Activated naive CD4-positive, alpha-beta T cell treated with anti-CD3 and anti-CD28 coated beads, Interleukin-2, amount 50 U/mL, for 24 hours (primary cell): Measurements from ENCODE around the gene FHIT.
A peak's percentile ranks its signal among the peaks of the same experiment; 100 is the strongest.

Experiments used
- H3K27ac Mint-ChIP-seq: one replicate; pipeline ENCODE4 v1.8.0; 2021; ENCODE audit warnings: mild to moderate bottlenecking, mixed read lengths
- H3K27me3 Mint-ChIP-seq: one replicate; pipeline ENCODE4 v1.8.0; 2021; ENCODE audit warnings: mixed read lengths
- H3K36me3 Mint-ChIP-seq: one replicate; pipeline ENCODE4 v1.8.0; 2021; ENCODE audit warnings: mixed read lengths
- H3K4me1 Mint-ChIP-seq: one replicate; pipeline ENCODE4 v1.8.0; 2021; ENCODE audit warnings: mixed read lengths
- H3K4me3 Mint-ChIP-seq: one replicate; pipeline ENCODE4 v1.8.0; 2021; ENCODE audit warnings: mild to moderate bottlenecking, mixed read lengths
- H3K9me3 Mint-ChIP-seq: one replicate; pipeline ENCODE4 v1.8.0; 2021; ENCODE audit warnings: mixed read lengths

FHIT gene

DNA sequence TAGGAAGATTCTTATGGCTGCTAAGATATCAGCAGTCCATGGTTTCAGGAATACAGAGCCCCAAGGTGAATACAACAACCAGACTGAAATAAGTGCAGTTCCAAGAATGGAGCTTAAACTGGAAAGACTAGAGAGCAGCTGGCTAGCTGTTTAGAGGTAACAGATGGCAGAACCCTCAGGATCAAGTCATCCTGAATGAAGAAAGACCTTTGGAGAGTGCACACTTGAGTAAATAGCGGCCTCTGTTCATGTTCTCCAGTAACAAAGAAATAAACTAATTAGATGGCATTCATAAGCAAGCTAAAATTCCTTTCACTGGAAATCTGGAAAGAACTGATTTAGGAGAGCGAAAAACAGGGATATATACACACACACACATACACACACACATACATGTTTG is 968.4 kb downstream of the FHIT start:
- H3K9me3 Mint-ChIP-seq = no peaks in the 10 kb centered on the region
- no peak overlapping the region for H3K4me3 Mint-ChIP-seq
- no peak overlapping the region for H3K27ac Mint-ChIP-seq
- no peaks in the 10 kb centered on the region for H3K27me3 Mint-ChIP-seq
- no peaks in the 10 kb centered on the region for H3K36me3 Mint-ChIP-seq
- H3K4me1 Mint-ChIP-seq = no peaks in the 10 kb centered on the region

DNA sequence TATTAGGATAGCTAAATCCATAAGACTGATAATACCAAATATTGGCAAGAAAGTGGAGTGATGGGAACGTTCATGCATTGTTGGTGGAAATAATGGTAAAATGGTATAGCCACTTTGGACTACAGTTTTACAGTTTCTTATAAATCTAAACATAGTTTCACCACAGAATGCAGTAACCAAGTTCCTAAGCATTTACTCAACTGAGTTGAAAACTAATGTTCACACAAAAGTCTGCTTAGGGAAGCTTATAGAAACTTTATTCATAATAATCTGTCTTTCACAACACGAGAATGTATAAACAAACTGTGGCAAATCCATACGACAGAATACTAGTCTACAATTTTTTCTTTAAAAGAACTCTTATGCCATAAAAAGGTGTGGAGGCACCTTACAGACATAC is 969.3 kb downstream of the FHIT start:
- H3K27ac Mint-ChIP-seq = no peak overlapping the region
- H3K27me3 Mint-ChIP-seq = no peaks in the 10 kb centered on the region
- H3K4me1 Mint-ChIP-seq = no peaks in the 10 kb centered on the region
- no peak overlapping the region for H3K4me3 Mint-ChIP-seq
- H3K36me3 Mint-ChIP-seq = no peaks in the 10 kb centered on the region
- H3K9me3 Mint-ChIP-seq = no peaks in the 10 kb centered on the region

DNA sequence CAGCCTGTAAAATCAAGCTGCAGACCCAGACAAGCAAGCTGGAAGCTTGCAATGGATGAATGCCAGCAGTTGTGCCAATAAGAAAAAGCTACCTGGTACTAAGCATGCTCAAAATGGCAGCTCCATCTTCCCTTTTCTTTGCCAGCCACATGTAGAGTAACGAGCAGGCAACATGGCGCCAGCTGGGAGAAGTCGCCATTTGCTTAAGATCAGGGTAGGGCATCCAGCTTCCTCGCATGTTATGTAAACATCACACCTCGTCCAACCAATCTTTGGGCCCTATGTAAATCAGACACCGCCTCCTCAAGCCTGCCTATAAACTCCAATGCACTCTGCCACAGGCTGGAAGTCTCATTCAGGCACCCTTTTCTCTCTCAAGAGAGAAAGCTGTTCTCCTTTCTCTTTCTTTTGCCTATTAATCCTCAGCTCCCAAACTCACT is 973.9 kb downstream of the FHIT start:
- H3K4me3 Mint-ChIP-seq = no peak overlapping the region
- H3K36me3 Mint-ChIP-seq = peaks cover 1% of the 10 kb centered on the region
- H3K9me3 Mint-ChIP-seq = no peaks in the 10 kb centered on the region
- H3K4me1 Mint-ChIP-seq = no peaks in the 10 kb centered on the region
- H3K27me3 Mint-ChIP-seq = no peaks in the 10 kb centered on the region
- H3K27ac Mint-ChIP-seq = peak overlapping the region; percentile 23

DNA sequence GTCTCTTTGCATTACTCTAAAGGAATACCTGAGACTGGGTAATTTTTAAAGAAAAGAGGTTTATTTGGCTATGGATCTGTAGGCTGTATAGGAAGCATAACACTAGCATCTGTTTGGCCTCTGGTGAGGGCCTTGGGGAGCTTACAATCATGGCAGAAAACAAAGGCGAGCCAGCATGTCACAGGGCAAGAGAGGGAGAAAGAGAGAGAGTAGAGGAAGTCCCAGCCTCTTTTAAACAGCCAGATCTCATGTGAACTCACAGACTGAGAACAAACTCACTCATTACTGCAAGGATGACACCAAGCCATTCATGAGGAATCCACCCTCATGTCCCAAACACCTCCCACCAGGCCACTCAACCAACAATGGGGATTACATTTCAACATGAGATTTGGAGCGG is 974.6 kb downstream of the FHIT start:
- Mint-ChIP-seq H3K4me1 (no peaks in the 10 kb centered on the region), H3K27ac (no peak overlapping the region), H3K9me3 (no peaks in the 10 kb centered on the region), H3K27me3 (no peaks in the 10 kb centered on the region), H3K36me3 (peaks cover 4% of the 10 kb centered on the region), H3K4me3 (no peak overlapping the region)

DNA sequence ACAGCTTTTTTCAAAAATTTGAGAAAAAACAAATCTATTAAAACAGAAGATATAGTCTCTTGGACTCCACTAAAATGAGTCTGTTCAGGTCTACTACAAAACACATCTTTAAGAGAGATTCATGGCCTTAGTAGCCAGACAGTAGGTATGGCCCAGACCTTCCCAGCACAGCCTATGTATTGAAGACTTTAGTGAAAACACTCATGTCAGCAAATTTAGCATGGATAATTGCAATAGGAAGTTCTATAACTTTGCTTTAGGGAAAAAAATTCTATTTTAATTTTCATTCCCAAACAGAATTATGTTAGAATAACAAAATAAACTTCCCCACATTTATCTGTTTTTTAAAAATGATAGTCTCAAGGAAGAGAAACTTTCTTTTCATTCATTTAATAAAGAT is 976.6 kb downstream of the FHIT start:
- no peaks in the 10 kb centered on the region for H3K27me3 Mint-ChIP-seq
- H3K4me3 Mint-ChIP-seq = no peak overlapping the region
- H3K4me1 Mint-ChIP-seq = no peaks in the 10 kb centered on the region

DNA sequence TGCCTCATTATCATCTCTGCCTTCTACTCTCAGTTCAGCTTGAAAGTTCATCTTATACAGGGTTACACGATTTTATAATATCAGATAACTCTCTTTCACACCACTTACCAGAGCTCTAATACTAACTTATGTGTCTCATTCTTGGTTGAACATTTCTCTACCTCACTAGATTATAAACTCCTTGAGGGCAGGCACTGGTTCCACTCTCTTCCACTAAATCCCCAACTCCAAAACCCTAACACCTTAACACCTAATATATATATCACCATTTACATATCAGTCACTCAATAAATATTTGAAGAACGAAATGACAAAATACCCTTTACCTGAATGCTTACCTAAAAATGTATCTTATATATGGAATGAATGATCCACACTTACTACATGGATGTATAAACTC is 977.2 kb downstream of the FHIT start:
- no peaks in the 10 kb centered on the region for H3K27me3 Mint-ChIP-seq
- H3K27ac Mint-ChIP-seq = no peak overlapping the region
- no peaks in the 10 kb centered on the region for H3K9me3 Mint-ChIP-seq
- no peaks in the 10 kb centered on the region for H3K4me1 Mint-ChIP-seq
- peaks cover 4% of the 10 kb centered on the region for H3K36me3 Mint-ChIP-seq
- no peak overlapping the region for H3K4me3 Mint-ChIP-seq

More for the DNA sequence above, 976.6 kb downstream of the FHIT start:
- no peak overlapping the region for H3K27ac Mint-ChIP-seq
- H3K9me3 Mint-ChIP-seq = no peaks in the 10 kb centered on the region
- peaks cover 4% of the 10 kb centered on the region for H3K36me3 Mint-ChIP-seq

DNA sequence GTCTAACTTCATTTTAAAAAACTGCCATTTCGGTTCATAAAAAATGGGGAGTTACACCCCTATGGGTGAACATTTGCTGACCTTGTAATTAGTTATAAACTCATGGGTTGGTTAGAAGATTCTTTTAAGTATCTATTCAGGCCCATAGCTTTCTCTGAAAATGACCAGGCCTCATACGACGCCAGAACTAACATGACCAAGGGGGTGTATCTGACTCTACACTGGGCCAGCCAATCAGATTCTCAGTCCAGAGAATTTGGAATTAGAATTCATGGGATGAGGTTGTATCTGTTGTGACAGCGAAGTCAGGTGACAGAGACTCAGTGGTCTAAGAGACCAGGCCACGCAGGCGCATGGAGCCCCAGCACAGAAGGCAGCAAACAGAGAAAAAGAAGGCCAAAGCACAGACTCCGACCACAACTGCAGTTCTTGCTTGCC is 981.4 kb downstream of the FHIT start:
- Mint-ChIP-seq H3K27ac (no peak overlapping the region), H3K9me3 (peaks cover 3% of the 10 kb centered on the region), H3K4me1 (peaks cover 3% of the 10 kb centered on the region), H3K36me3 (peaks cover 7% of the 10 kb centered on the region), H3K27me3 (no peaks in the 10 kb centered on the region), H3K4me3 (no peak overlapping the region)

DNA sequence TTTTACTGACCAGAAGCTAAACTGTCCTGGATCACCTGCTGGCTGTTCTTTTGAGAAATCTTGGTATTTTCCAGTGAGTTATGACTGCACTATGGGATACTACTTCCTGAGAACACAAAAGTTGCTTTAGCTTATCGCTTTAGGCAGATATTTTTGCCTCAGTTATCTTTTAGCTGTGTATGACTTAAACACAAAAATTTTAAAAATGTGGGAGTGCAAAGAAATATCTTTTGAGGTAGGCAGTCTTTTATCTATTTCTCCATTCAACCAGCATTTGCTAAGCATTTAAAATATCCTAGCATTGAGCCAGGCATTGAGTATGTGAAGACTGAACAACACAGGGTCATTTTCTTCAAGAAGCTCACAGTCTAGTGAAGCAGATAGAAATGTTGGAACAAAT is 981.9 kb downstream of the FHIT start:
- H3K9me3 Mint-ChIP-seq = peaks cover 4% of the 10 kb centered on the region
- no peaks in the 10 kb centered on the region for H3K27me3 Mint-ChIP-seq
- no peak overlapping the region for H3K4me3 Mint-ChIP-seq
- peaks cover 7% of the 10 kb centered on the region for H3K36me3 Mint-ChIP-seq
- H3K4me1 Mint-ChIP-seq = peaks cover 4% of the 10 kb centered on the region
- no peak overlapping the region for H3K27ac Mint-ChIP-seq

DNA sequence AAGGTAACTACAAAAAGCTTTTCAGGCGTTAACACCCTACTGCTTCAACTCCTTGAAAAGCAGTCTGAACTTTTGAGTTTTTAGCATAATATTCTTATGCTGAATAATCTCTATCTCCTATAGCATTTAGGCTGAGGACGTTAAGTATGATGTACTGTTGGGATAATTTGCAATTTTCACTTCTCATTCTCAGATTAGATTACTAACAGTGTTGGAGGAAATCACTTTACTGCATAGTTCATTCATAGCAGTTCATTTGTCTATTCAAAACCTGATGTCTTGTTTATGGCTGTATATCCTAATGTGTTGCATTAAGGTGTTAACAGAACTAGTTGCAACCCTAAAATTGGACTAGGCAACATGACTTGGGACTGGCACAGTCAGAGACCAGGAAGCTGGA is 983.1 kb downstream of the FHIT start:
- Mint-ChIP-seq H3K9me3 (peaks cover 4% of the 10 kb centered on the region), H3K4me1 (peaks cover 8% of the 10 kb centered on the region), H3K4me3 (no peak overlapping the region), H3K27ac (no peak overlapping the region), H3K27me3 (no peaks in the 10 kb centered on the region), H3K36me3 (peaks cover 6% of the 10 kb centered on the region)

DNA sequence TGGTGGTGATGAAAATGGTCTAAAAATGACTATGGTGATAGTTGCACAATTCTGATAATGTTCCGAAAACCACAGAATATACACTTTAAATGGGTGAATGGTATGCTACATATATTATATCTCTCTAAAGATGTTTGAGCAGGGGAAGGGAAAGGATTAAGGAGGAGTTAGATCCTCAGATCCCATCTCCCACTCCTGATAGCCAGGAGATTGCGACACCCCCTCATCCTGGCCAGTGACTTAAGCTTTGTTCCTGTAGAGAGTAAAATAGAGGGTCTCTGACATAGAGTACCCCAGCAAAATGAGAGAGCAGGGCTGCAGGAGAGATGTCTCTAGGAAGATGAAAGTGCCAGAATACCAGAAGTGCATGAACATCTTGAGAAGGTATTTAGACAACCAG is 984.8 kb downstream of the FHIT start:
- Mint-ChIP-seq H3K9me3 (peaks cover 4% of the 10 kb centered on the region), H3K4me1 (peaks cover 24% of the 10 kb centered on the region), H3K4me3 (no peak overlapping the region), H3K27me3 (no peaks in the 10 kb centered on the region), H3K36me3 (peaks cover 4% of the 10 kb centered on the region), H3K27ac (no peak overlapping the region)

DNA sequence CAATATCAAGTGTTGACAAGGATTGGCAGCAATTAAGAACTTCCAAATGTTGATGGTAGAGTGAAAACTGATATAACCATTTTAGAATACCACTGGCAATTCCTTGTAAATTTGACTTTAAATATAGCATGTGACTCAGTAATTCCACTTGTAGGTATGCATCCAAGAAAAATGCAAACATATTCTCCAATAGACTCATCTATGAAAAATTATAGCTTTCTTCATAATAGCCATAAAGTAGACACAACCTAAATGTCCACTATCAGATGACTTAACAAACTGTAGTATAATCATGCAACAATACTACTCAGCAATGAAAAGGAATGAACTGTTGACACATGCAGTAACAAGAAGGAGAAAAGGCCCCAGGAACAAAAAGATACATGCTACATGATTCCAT is 988.1 kb downstream of the FHIT start:
- Mint-ChIP-seq H3K4me1 (peaks cover 45% of the 10 kb centered on the region), H3K27ac (no peak overlapping the region), H3K9me3 (peaks cover 4% of the 10 kb centered on the region), H3K4me3 (no peak overlapping the region), H3K27me3 (no peaks in the 10 kb centered on the region), H3K36me3 (peaks cover 2% of the 10 kb centered on the region)

DNA sequence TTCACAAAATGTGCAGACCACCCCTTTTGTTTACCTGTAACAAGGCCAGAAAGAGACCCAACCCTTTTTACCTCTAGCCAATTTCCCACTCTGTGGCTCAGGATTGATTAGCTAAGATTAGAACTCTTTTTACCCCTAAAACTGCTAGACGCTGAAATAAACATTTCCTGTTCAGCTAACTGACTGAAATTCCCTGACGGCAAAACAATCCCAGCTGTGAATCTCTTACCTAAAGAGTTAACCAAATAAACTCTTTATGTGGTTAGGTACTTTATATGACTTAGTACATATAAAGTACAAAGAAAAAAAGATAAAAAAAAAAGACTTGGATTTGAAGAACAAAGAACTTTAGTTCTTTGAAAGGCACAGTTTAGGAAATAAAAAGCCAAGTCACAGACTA is 988.7 kb downstream of the FHIT start:
- H3K4me1 Mint-ChIP-seq = peaks cover 51% of the 10 kb centered on the region
- peak overlapping the region; percentile 47 for H3K4me3 Mint-ChIP-seq
- H3K27me3 Mint-ChIP-seq = no peaks in the 10 kb centered on the region
- peaks cover 4% of the 10 kb centered on the region for H3K9me3 Mint-ChIP-seq
- peak overlapping the region; percentile 93 for H3K27ac Mint-ChIP-seq
- H3K36me3 Mint-ChIP-seq = peaks cover 2% of the 10 kb centered on the region

DNA sequence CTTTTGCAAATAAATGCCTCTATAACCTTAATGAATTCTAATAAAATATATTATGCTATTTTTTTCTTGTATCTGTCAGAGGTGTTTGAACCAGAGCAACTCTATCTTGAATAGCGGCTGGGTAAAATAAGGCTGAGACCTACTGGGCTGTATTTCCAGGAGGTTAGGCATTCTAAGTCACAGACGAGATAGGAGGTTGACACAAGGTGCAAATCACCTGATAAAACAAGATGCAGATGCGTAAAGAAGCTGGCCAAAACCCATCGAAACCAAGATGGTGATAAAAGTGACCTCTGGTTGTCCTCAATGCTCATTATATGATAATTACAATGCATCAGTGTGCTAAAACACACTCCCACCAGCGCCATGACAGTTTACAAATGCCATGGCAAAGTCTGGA is 990.7 kb downstream of the FHIT start:
- Mint-ChIP-seq H3K27me3 (no peaks in the 10 kb centered on the region), H3K4me3 (no peak overlapping the region), H3K4me1 (peaks cover 66% of the 10 kb centered on the region), H3K36me3 (no peaks in the 10 kb centered on the region), H3K27ac (no peak overlapping the region), H3K9me3 (peaks cover 4% of the 10 kb centered on the region)

DNA sequence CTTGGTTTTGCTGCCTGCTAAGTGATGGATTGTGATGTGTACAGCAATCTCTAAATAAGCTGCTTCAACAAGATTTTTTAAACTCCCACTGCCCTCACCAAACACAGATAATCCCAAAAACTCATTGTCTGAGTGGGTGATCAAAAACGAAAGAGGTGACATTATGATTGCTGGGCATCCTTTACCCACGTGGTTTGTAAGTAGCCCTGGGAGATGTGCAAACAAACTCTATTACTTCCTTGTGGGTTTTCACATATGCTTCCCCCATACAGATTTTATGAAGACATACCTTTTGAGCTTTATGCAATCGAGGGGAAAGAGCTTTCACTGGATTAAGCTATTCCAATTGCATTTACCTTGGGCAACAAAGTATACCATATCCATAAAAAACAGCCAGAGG is 1000.4 kb downstream of the FHIT start:
- no peaks in the 10 kb centered on the region for H3K36me3 Mint-ChIP-seq
- H3K27ac Mint-ChIP-seq = no peak overlapping the region
- H3K4me3 Mint-ChIP-seq = no peak overlapping the region
- no peaks in the 10 kb centered on the region for H3K27me3 Mint-ChIP-seq
- H3K9me3 Mint-ChIP-seq = no peaks in the 10 kb centered on the region
- H3K4me1 Mint-ChIP-seq = peaks cover 5% of the 10 kb centered on the region

DNA sequence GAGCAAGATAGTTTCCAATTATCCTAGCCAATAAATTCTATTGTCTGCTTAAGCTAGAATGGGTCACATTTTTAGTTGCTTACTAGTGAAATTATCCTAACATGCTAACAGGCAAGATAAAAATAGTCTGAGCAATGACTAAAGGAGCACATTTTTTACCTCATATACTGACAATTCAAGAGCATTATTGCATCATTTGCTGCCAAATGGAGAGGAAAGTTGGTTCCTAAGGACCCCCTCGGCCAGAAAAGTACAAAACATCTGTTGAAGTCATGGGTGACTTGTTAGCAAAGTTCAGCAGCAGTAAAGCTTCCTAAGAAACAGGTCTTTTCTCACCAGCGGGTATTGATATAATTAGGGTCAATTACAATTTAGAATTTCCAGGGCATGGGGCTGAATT is 1001.0 kb downstream of the FHIT start:
- H3K9me3 Mint-ChIP-seq = no peaks in the 10 kb centered on the region
- H3K27ac Mint-ChIP-seq = no peak overlapping the region
- no peaks in the 10 kb centered on the region for H3K36me3 Mint-ChIP-seq
- H3K27me3 Mint-ChIP-seq = no peaks in the 10 kb centered on the region
- H3K4me1 Mint-ChIP-seq = peaks cover 5% of the 10 kb centered on the region
- no peak overlapping the region for H3K4me3 Mint-ChIP-seq

DNA sequence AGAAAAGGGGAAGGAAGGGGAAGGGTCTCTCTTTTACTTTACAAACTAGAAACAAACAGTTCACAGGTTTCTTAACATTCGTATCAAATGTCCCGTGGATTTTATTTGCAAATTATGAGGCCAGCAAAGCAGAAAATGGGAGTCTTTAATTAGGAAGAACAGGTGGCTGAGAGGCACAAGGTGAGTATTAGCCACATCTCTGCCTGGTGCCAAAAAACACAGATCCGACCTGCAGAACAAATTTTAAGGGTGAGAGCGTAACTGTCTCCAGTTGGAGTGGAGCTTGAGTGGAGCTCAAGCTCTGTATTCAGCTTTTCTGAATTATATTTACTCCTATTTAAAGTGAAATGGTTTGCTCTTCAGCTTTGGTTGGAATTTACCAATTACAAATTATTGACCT is 1004.9 kb downstream of the FHIT start:
- Mint-ChIP-seq H3K27ac (no peak overlapping the region), H3K4me3 (no peak overlapping the region), H3K9me3 (no peaks in the 10 kb centered on the region), H3K36me3 (no peaks in the 10 kb centered on the region), H3K4me1 (peaks cover 5% of the 10 kb centered on the region), H3K27me3 (no peaks in the 10 kb centered on the region)

DNA sequence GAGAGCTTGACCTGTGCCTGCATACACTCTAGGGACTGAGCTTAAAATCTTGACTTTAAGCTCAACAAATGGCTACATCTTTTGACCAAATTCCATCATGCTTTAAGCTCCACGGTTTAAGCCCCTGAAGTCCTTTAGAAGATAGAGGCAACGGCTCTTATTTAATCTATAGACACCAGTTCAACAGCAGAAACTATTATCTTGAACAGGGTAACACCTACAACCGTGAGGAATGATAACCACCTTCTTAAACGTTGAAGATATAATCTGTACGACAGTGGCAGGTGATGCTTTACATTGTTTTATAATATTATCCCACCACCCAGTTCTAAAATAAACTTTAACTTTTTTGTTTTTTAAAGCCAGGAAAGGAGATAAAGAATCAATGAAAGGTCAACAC is 1007.8 kb downstream of the FHIT start:
- no peaks in the 10 kb centered on the region for H3K9me3 Mint-ChIP-seq
- H3K27me3 Mint-ChIP-seq = no peaks in the 10 kb centered on the region
- no peaks in the 10 kb centered on the region for H3K36me3 Mint-ChIP-seq
- H3K4me1 Mint-ChIP-seq = peaks cover 17% of the 10 kb centered on the region
- H3K27ac Mint-ChIP-seq = no peak overlapping the region
- no peak overlapping the region for H3K4me3 Mint-ChIP-seq
